ENCODE data around the gene SETBP1.

Gene SETBP1

GRCh38 chr18:44821924-44822323, 141.2 kb downstream of the SETBP1 start:
- DNase-seq: no peak

GRCh38 chr18:44823286-44823685, 142.6 kb downstream of the SETBP1 start:
- no peak for DNase-seq

GRCh38 chr18:44823782-44824181, 143.1 kb downstream of the SETBP1 start:
- no peak for DNase-seq

- DNase-seq: no peak
Measured at GRCh38 chr18:44824884-44825283, 144.2 kb downstream of the SETBP1 start.

GRCh38 chr18:44826418-44827259, 146.0 kb downstream of the SETBP1 start:
- no peak for DNase-seq

GRCh38 chr18:44828080-44828479, 147.4 kb downstream of the SETBP1 start:
- DNase-seq: no peak

- no peak for DNase-seq
Measured at GRCh38 chr18:44830581-44830980, 149.9 kb downstream of the SETBP1 start.

GRCh38 chr18:44833786-44834185, 153.1 kb downstream of the SETBP1 start:
- no peak for DNase-seq

- DNase-seq: no peak
Measured at GRCh38 chr18:44834867-44835469, 154.3 kb downstream of the SETBP1 start.

GRCh38 chr18:44835703-44836102, 155.0 kb downstream of the SETBP1 start:
- no peak for DNase-seq

- no peak for DNase-seq
Measured at GRCh38 chr18:44836263-44836662, 155.6 kb downstream of the SETBP1 start.

- DNase-seq: no peak
Measured at GRCh38 chr18:44837482-44838180, 156.9 kb downstream of the SETBP1 start.

- DNase-seq: peak; percentile 12 to 38 (median 25)
Measured at GRCh38 chr18:44838971-44839666, 158.4 kb downstream of the SETBP1 start.

GRCh38 chr18:44840058-44840790, 159.5 kb downstream of the SETBP1 start:
- DNase-seq: no peak

GRCh38 chr18:44841221-44841620, 160.5 kb downstream of the SETBP1 start:
- DNase-seq: no peak

- DNase-seq: no peak
Measured at GRCh38 chr18:44841752-44842587, 161.3 kb downstream of the SETBP1 start.

- DNase-seq: no peak
Measured at GRCh38 chr18:44842588-44843412, 162.1 kb downstream of the SETBP1 start.

- DNase-seq: no peak
Measured at GRCh38 chr18:44844486-44844885, 163.8 kb downstream of the SETBP1 start.

GRCh38 chr18:44846450-44846849, 165.8 kb downstream of the SETBP1 start:
- no peak for DNase-seq

GRCh38 chr18:44848644-44849335, 168.1 kb downstream of the SETBP1 start:
- DNase-seq: no peak
